Fibroblast of the aortic adventitia (primary cell): ENCODE data around the gene AFF3. TPM values are rescaled to one million over a fixed set of nuclear protein-coding genes. Genes with fewer than 3 reads are reported as not detected.
A peak's percentile ranks its signal among the peaks of the same experiment; 100 is the strongest.

Experiments used
- DNase-seq: peaks from one replicate; pipeline ENCODE4 v3.0.0-alpha.2; 2010; ENCODE audit warnings: low read depth
- H3K4me3 ChIP-seq: 2 replicates; pipeline ENCODE4 v1.5.1; 2011; ENCODE audit warnings: low read depth, mild to moderate bottlenecking, control low read depth, low read length, moderate library complexity
- CTCF ChIP-seq: IDR thresholded peaks from 2 replicates; pipeline ENCODE4 v1.5.1; 2011; ENCODE audit warnings: mild to moderate bottlenecking, low read length, control low read depth, inconsistent platforms; ENCODE audit not compliant: insufficient read depth
- total RNA-seq: library from RNA; depleted of rRNA; stranded (reverse); fragments of >200 nt; gene quantifications from 2 replicates; pipeline ENCODE4 v1.2.3, GENCODE V29; 2012; ENCODE audit warnings: low replicate concordance

The AFF3 gene
- total RNA-seq: 4.2 TPM in 1 of 2 replicates, not detected in the other

GRCh38 chr2:100142393-100142792 is at the start of gene AFF3:
AFF3 (minus strand) TSS chr2:100142590; CDS start chr2:100104454, 38,136 bp downstream.
- no peak within 1 kb of the TSS for H3K4me3 ChIP-seq
- DNase-seq: no peak
- TF ChIP-seq CTCF: no peak

GRCh38 chr2:100189387-100189786 is 47.0 kb upstream of the AFF3 start:
- no peak for TF ChIP-seq CTCF
- DNase-seq: no peak

GRCh38 chr2:100188326-100188725 is 45.9 kb upstream of the AFF3 start:
- H3K4me3 ChIP-seq: no peak overlapping the region
- TF ChIP-seq CTCF: no peak
- no peak for DNase-seq

More at GRCh38 chr2:100189387-100189786, 47.0 kb upstream of the AFF3 start:
- H3K4me3 ChIP-seq: no peak overlapping the region

- DNase-seq: no peak
- H3K4me3 ChIP-seq: no peak overlapping the region
- TF ChIP-seq CTCF: no peak
Observed at GRCh38 chr2:100186126-100186525, 43.7 kb upstream of the AFF3 start.

GRCh38 chr2:100185516-100185915 is 43.1 kb upstream of the AFF3 start:
- H3K4me3 ChIP-seq: no peak overlapping the region
- no peak for DNase-seq
- TF ChIP-seq CTCF: no peak

GRCh38 chr2:100185105-100185504 is 42.7 kb upstream of the AFF3 start:
- TF ChIP-seq CTCF: no peak
- no peak overlapping the region for H3K4me3 ChIP-seq
- DNase-seq: no peak

- peak; percentile 2 for DNase-seq
- no peak overlapping the region for H3K4me3 ChIP-seq
- no peak for TF ChIP-seq CTCF
Observed at GRCh38 chr2:100184055-100184737, 41.8 kb upstream of the AFF3 start.
